HG03520 (cell line): ENCODE data around the gene TUBE1.
"Not testable (repeated sequence)": the region's sequence is repeated elsewhere in the genome, so short reads cannot be mapped to it uniquely, and the experiment has no call there.

ENCODE experiments used
- ATAC-seq: cut with Tn5 transposase; IDR thresholded peaks from one replicate; pipeline ENCODE4 v1.9.1; 2021; ENCODE audit warnings: mild to moderate bottlenecking, moderate library complexity; ENCODE audit not compliant: unreplicated experiment

Gene TUBE1

GRCh38 chr6:112087136-112087911, at the start of gene TUBE1, which contains the start of gene FAM229B:
TSS of gene TUBE1 (minus strand) at chr6:112087482. CDS start at chr6:112087434, 48 bp downstream.
TSS of gene FAM229B (plus strand) at chr6:112087591. CDS start at chr6:112099284, 11,693 bp downstream.
- ATAC-seq = peak; percentile 97

DNA sequence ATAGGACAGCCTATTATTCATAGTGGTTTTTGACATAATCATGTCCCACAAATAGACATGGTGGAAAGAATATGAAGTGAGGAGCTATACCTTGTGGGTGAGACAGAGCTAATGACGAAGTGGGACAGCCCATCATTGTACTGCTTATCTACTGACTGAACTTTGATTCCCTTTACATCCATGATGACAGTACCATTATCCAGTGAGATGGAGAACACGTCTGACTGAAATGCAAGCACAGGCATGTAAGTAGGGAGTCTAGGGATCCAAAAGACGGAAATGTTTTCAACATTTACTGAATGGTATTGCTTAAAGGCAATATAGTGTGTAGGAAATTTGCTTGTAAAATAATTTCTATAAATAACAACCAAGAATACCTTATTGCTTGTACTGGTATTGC, 43.6 kb upstream of the TUBE1 start:
- ATAC-seq = no peak

DNA sequence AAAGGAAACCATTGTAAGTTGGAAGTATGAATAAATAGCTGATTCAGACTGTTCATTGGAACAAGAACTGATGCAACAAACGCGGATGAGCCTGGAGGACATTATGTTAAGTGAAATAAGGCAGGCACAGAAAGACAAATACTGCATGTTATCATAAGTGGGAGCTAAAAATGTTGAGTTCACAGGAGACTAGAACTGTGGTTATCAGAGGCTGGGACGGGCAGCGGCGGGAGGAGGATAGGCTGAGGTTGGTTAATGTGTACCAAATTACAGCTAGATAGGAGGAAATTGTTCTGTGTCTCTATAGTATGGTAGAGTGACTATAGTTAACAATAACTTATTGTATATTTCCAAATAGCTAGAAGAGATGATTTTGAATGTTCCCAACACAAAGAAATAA, 40.9 kb upstream of the TUBE1 start:
- ATAC-seq = no peak

DNA sequence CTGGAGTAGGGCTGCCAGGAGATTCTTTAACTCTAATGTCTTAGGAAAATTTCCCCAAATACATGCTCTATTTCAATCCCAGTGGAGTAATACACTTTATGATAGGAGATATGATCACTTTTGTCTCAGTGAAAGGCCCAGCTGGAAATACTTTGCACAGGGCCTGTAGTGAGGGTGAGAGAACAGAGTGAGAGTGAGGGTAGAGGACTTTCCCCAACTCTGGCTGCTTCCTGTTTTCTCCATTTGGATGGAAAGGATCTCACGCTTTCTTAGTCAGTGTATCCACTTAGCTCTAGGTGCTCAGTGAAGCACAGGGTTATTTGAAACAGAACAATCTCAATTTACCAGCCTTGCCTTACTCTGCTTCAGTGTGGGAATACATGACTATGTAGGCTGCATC, 36.7 kb upstream of the TUBE1 start:
- ATAC-seq = no peak

- ATAC-seq = no peak
Observed at GRCh38 chr6:112122756-112123155, 35.5 kb upstream of the TUBE1 start.

DNA sequence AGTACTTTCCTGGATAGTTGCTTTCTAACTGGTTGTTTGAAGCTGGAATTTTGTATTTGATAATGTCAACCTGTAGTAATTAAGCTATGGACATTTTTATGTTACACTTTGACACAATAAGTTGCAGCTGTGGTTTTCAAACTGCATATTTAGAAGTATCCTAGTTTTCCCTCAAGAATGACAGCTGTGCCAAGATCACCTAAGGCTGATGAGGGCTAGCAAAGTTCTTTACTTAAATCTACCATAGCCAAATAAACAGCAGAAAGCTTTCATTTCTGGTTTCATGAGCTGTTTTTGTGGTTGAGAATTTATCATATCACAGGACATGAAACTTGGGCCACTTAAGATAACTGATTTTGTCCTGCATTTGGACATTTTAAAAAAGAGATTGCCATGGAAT, 30.8 kb upstream of the TUBE1 start:
- no peak for ATAC-seq

GRCh38 chr6:112117554-112117953, 30.3 kb upstream of the TUBE1 start:
- no peak for ATAC-seq

GRCh38 chr6:112116221-112116620, 28.9 kb upstream of the TUBE1 start:
- ATAC-seq = no peak

DNA sequence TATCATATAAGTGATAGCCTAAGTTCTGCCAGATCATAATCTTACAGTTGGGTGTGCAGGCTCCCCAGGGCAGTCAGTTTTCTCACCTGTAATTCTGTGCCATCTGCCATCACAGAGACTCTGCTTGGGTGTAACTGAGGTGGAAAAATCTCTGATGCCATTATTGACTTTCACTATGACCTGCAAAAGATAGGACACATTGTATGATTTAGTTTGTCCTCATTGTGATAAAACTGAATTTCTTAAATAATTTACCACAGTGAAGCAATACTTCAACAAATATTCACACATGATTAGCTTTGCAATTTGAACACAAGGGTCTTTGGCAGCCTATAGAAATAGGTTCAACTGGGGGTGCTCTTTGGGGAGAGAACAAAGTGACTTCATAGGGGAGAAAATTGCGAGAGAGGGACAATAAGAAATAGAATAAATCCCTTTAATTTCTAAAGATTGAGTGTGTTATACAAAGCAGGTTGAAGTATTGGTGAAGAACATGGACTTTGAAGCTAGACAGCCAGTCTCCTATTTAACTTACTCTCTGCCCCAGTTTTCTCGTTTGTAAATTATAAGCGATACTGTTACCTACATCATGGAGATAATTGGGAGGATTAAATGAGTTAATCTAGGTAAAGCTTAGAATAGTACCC, 27.4 kb upstream of the TUBE1 start:
- no peak for ATAC-seq

GRCh38 chr6:112113918-112114317, 26.6 kb upstream of the TUBE1 start:
- ATAC-seq = no peak

- no peak for ATAC-seq
Observed at GRCh38 chr6:112113431-112113830, 26.1 kb upstream of the TUBE1 start.

DNA sequence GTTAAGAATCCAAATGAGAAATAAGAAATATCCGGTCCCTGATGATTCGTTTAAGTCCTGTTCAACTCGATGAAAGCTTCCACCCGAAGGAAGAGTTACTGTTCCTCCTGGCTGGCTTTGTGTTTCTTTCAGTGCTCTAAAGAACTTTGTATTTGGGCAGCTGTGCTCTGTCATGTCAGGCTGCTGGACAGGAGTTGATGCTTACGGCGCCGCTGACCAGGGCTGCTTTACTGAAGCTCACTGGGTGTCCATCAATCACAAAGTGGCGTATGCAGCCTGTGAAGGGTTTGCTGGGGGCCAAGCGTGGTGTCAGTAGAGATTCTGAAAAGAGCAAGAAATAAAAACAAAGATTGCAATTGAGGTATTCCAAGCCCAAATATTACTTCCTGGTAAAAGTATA, 22.0 kb upstream of the TUBE1 start:
- no peak for ATAC-seq

DNA sequence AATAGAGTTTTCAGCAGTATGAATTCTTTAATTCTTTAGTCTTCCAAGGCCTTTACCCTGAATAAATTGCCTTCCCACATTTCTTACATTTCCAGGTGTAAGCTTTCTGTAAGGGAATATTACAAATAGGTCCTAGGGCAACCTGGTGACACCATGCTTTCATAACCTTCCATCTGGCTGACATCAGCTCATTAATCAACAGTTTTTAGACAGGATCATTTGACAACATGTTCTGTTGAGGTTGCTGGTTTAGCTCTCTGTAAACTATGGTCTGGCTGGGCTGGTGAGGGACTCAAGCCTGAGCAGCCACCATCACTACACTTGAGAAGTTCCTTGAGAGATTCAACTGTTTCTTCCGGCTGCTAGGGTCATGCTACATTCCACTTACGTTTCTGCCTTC, 19.3 kb upstream of the TUBE1 start:
- ATAC-seq = no peak

DNA sequence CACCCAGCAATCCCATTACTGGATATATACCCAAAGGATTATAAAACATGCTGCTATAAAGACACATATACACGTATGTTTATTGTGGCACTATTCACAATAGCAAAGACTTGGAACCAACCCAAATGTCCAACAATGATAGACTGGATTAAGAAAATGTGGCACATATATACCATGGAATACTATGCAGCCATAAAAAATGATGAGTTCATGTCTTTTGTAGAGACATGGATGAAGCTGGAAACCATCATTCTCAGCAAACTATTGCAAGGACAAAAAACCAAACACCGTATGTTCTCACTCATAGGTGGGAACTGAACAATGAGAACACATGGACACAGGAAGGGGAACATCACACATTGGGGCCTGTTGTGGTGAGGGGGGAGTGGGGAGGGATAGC, 18.7 kb upstream of the TUBE1 start:
- not testable (repeated sequence) for ATAC-seq

DNA sequence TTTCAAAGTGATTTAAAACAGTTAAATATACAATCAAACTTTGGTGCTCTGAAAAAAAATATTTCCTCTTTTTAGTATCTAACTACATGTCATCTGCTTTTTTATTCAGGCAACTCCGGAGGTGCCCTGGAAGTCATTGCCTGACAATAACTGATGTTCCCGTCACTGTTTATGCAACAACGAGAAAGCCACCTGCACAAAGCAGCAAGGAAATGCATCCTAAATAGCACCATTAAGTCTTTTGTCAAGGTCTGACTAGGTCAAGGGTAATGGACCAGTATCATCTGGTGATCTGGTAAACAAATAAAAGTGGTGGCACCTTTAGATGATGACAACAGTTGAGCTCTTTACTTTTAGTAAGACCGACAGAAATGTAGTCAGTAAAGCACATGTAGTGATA, 13.3 kb upstream of the TUBE1 start:
- ATAC-seq = no peak

DNA sequence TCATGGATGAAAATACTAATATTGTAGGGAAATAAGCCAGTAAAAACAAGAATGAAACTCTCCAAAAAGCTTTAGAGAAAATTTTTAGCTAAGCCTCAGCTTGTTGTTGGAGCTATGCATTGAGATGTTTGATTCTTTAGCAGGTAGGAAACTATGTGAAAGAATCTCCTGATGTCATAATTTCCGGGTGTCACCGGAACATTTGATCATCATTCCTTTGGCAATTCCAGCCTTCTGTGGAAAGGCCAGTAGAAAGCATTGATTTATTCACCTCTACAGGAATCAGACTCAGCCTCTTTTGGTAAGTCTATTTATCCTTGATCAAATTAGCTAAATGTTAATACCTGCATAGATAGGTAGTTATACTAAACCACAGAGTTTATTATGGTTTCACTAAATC, 9.6 kb upstream of the TUBE1 start:
- no peak for ATAC-seq

- ATAC-seq = no peak
Observed at GRCh38 chr6:112087916-112088315, 634 bp upstream of the TUBE1 start.

DNA sequence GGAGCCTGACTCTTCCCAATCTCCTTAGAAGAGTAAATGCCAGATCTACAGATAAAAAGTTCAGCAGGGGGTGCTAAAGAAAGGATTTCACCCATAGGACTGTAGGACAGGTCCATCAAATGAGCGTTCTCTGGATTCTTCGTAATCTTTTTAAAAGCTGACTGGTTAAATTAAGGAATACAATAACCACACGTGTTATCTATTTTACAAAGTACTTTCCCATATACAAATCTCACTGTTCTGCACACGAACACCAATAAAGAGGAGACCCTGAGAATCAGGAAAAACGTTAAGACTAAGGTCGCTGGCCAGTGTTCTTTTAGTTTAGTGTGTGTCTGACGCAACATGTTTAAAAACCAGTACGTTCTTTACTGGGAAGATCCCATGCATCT, 542 bp downstream of the TUBE1 start:
- ATAC-seq = peak; percentile 23

DNA sequence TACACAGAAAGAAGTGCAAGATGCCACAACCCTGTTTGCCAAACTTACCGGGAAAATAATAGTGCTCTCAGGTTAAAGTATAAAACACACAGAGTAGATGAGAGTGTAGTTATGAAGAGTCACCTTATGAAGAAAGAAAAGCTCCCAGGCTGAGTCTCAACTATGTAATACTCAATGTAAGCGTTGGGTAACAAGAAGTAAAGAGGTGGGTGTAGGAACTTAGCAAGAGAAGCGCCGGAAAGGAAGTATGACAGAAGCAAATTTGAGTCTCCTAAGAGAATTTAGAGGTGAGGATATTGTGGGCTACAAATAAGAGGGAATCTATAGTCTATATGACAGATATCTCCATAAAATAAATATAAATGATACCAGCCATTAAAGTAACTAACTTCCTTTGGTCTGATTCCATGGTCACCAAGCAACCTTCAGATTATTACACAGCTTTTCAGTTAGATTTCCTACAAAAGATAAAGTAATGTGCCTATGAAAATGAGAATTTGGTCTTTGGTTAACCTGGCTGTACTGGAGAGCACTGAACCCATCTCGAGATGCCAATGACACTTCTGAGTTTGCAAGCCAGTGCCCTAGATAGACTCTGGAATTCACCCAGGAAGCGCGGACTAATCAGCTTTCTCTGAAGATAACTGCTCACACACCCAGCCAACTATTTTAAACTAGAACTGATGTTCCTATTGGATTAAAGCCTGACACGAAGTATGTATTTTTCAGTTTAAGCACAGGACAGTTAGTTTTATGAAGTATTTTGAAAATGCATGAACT, 1.8 kb downstream of the TUBE1 start:
- ATAC-seq = no peak

DNA sequence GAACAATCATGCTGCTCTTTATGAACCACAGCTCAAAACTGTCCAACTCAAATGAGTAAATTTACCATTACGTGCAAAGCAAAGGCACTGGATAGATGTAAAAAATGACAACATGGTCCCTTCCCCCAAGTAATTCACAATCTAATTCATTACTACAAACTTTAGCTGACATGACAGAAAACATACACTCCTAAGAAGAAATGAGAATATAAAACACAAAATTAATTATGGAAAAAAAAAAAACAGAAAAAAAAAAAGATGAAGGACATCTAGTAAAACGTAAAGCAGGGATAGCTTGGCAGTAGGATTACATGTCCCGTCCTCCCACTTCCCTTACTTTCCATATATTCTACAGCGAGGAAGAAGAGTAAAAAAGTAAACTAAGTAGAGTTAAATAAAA, 5.7 kb downstream of the TUBE1 start:
- ATAC-seq = no peak

DNA sequence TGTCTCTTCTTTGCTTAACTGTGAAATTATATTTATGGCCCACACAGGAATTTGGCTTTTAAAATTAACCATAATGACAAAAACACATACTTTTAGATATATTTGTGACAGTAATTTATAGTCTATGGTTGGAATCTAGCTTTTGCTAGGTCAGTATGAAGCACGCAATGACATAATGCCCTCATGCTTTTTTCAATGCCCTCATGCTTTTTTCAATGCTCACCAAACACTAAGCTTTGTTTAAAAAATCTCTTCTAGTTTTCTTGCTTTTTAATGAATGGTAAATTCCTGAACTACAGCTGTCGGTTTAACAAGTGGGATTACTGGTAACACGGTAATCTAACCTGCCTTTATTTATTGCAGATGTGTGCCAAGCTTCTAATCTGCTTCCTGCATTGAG, 20.7 kb downstream of the TUBE1 start:
- no peak for ATAC-seq
